Heart left ventricle (tissue), 16 donors: ENCODE measurements around the gene ATXN7L1. TPM values are rescaled to one million over a fixed set of nuclear protein-coding genes. Genes with fewer than 3 reads are reported as not detected.

Experiments
- ATAC-seq, 4 donors: fragments of 200-7000 bp; cut with Tn5 transposase; one replicate each; pipeline ENCODE4 v1.9.1; 2020 to 2022; ENCODE audit warnings: moderate library complexity in 4 of 4, mild to moderate bottlenecking in 3 of 4, moderate number of reproducible peaks in 1 of 4
- DNase-seq, 5 donors: peaks; one replicate each; pipeline ENCODE4 v3.0.0-alpha.2; 2020
- H3K27ac ChIP-seq, 12 donors: fragments of 200-600 bp; sonication (generic) in 4 of 12; one replicate each; pipeline versions ENCODE4 v1.5.0 to v1.8.0; 2016 to 2022; ENCODE audit warnings: mild to moderate bottlenecking in 2 of 12
- H3K27me3 ChIP-seq, 9 donors: fragments of 200-600 bp; sonication (generic) in 2 of 9; one replicate each; pipeline versions ENCODE4 v1.5.1 to v1.8.0; 2016 to 2022; ENCODE audit warnings: mild to moderate bottlenecking in 3 of 9
- H3K36me3 ChIP-seq, 9 donors: fragments of 200-600 bp; sonication (generic) in 2 of 9; one replicate each; pipeline versions ENCODE4 v1.5.0 to v1.8.0; 2018 to 2022; ENCODE audit warnings: mild to moderate bottlenecking in 2 of 9
- H3K4me1 ChIP-seq, 12 donors: fragments of 200-600 bp; sonication (generic) in 4 of 12; one replicate each; pipeline versions ENCODE4 v1.5.0 to v1.8.0; 2016 to 2022; ENCODE audit warnings: mild to moderate bottlenecking in 3 of 12
- H3K4me3 ChIP-seq, 12 donors: fragments of 200-600 bp; sonication (generic) in 4 of 12; one replicate each; pipeline versions ENCODE4 v1.5.0 to v1.8.0; 2017 to 2022; ENCODE audit warnings: mild to moderate bottlenecking in 9 of 12, moderate library complexity in 4 of 12
- H3K9me3 ChIP-seq, 12 donors: fragments of 200-600 bp; sonication (generic) in 4 of 12; one replicate each; pipeline versions ENCODE4 v1.5.0 to v1.8.0; 2016 to 2022; ENCODE audit warnings: mild to moderate bottlenecking in 1 of 12
- CTCF ChIP-seq, 12 donors: fragments of 200-600 bp; sonication (generic) in 4 of 12; IDR thresholded peaks; one replicate each; pipeline versions ENCODE4 v1.5.0 to v1.8.0; 2018 to 2022; ENCODE audit warnings: antibody characterized with exemption in 12 of 12, mild to moderate bottlenecking in 5 of 12
- POLR2A ChIP-seq, 2 donors: fragments of 450-650 bp; IDR thresholded peaks; one replicate each; pipeline ENCODE4 v1.6.1; 2017; ENCODE audit warnings: antibody characterized with exemption in 2 of 2, mild to moderate bottlenecking in 2 of 2, moderate library complexity in 2 of 2
- WGBS, 4 donors: extraction: QIAGEN DNeasy Blood & Tissue Kit in 2 of 4; methylation state at CpG; one replicate each; pipeline versions ENCODE4 v1.1.5 to v1.1.7; 2013 to 2018; 5-methylcytosine and 5-hydroxymethylcytosine counted together
- intact Hi-C, 10 donors: fragments of 100-400 bp; cut with DNase I; formaldehyde crosslinking; loops; one replicate each; pipeline versions ENCODE4 v1.11.1 to v1.14.2; 2022
- polyA plus RNA-seq, 2 donors: library from polyadenylated mRNA; stranded (reverse); fragments of 200-250 nt; gene quantifications; one replicate each; pipeline ENCODE4 v1.2.3, GENCODE V29; 2013
- total RNA-seq, 9 donors: library from RNA; depleted of rRNA in 2 of 9; stranded (reverse); fragments of >200 nt in 2 of 9; fragmentation: NEBNext Ultra II Directional in 3 of 9; extraction: Animal tissue kit (Norgen Biotek cat#: 25700) in 3 of 9; gene quantifications; one replicate each; pipeline versions ENCODE4 v1.1.0 to v1.2.4, GENCODE V29; 2016 to 2023
- donor health status: ischemic (EF 13 %, LVEDD 7.1; RV severe dilation, severe dysfunction).
- donor health status: healthy with polysubstance abuse.
- donor health status: DM: no; HTN: yes; CAD: no.
- donor health status: DM: no; HTN: no; CAD: no.
- donor health status: ischemic (EF 25% LVEDD 6.9; RV normal size, moderate dysfunction).
- donor health status: ischemic (EF 25% LVEDD 5.7; RV mildly dilated, moderate dysfunction).
- donor health status: healthy.
- donor health status: DM: yes; HTN: yes; CAD: no.
- donor health status: ischemic (EF 35%, LVEDD 5.7; RV mildly dilated, moderate dysfunction).
- donor health status: nonischemic (EF 11% LVEDD 7.7; RV severe dilation, severe dysfunction).
- donor health status: DM: yes; HTN: yes; CAD: no.
- donor health status: PGD.
- donor health status: ischemic (EF 29% LVEDD 5.4; RV normal size, mild dysfunction).
- donor health status: nonischemic (EF 23%, LVEDD 6.1; RV moderate dilation, normal function).

Gene ATXN7L1
- total and polyA plus RNA-seq, 11 donors, result 2.0 to 10.6 (median 3.6) TPM

GRCh38 chr7:105816266-105816843, 60.0 kb downstream of the ATXN7L1 start:
- no peak for TF ChIP-seq CTCF (IDR thresholded peaks at IDR 0.05)

GRCh38 chr7:105815576-105815975, 60.8 kb downstream of the ATXN7L1 start:
- no peak overlapping the region for H3K4me3 ChIP-seq
- no peak for TF ChIP-seq POLR2A (IDR thresholded peaks at IDR 0.05)
- TF ChIP-seq CTCF (IDR thresholded peaks at IDR 0.05), result no peak
- ATAC-seq (peak in 1 of 4 donors; percentile 18), DNase-seq (no peak)
- H3K27ac ChIP-seq, result no peak overlapping the region
- no peaks in the 10 kb centered on the region for H3K36me3 ChIP-seq
- intact Hi-C loops, result no loop called here
- H3K4me1 ChIP-seq, result peaks cover 0 to 19% (median 0%) of the 10 kb centered on the region in 12 donors
- no peaks in the 10 kb centered on the region for H3K27me3 ChIP-seq
- no peaks in the 10 kb centered on the region for H3K9me3 ChIP-seq
- WGBS, 4 donors, result 54 to 65% (median 60%) methylated on average over 6 of the region's 6 CpGs

More at GRCh38 chr7:105816266-105816843, 60.0 kb downstream of the ATXN7L1 start:
- Histone ChIP-seq H3K36me3 (no peaks in the 10 kb centered on the region), H3K9me3 (no peaks in the 10 kb centered on the region), H3K4me3 (no peak overlapping the region), H3K4me1 (peaks cover 0 to 19% (median 0%) of the 10 kb centered on the region in 12 donors), H3K27ac (no peak overlapping the region), H3K27me3 (no peaks in the 10 kb centered on the region)
- DNase-seq, result no peak
- no peak for ATAC-seq
- intact Hi-C loops, result no loop called here
- WGBS, 4 donors, result 80 to 83% (median 81%) methylated on average over 5 of the region's 5 CpGs

- Histone ChIP-seq H3K4me1 (peaks cover 0 to 27% (median 0%) of the 10 kb centered on the region in 12 donors), H3K27ac (no peak overlapping the region), H3K9me3 (no peaks in the 10 kb centered on the region), H3K4me3 (no peak overlapping the region), H3K27me3 (no peaks in the 10 kb centered on the region), H3K36me3 (no peaks in the 10 kb centered on the region)
- intact Hi-C loops, result no loop called here
- DNase-seq (no peak), ATAC-seq (no peak)
- TF ChIP-seq POLR2A (IDR thresholded peaks at IDR 0.05), result no peak
- TF ChIP-seq CTCF (IDR thresholded peaks at IDR 0.05), result no peak
Observed at GRCh38 chr7:105814481-105814880, 61.9 kb downstream of the ATXN7L1 start.

- DNase-seq, result no peak
- ATAC-seq, result peak in 2 of 4 donors; percentile 12 to 19
- intact Hi-C loops, result no loop called here
Observed at GRCh38 chr7:105811189-105811847, 65.1 kb downstream of the ATXN7L1 start.

More at GRCh38 chr7:105811189-105811847, 65.1 kb downstream of the ATXN7L1 start:
- no peaks in the 10 kb centered on the region for H3K27me3 ChIP-seq
- no peak for TF ChIP-seq CTCF (IDR thresholded peaks at IDR 0.05)
- TF ChIP-seq POLR2A (IDR thresholded peaks at IDR 0.05), result no peak
- no peaks in the 10 kb centered on the region for H3K9me3 ChIP-seq
- no peak overlapping the region for H3K4me3 ChIP-seq
- H3K27ac ChIP-seq, result peak overlapping the region in 1 of 12 donors; percentile 76
- H3K36me3 ChIP-seq, result no peaks in the 10 kb centered on the region
- peaks cover 0 to 53% (median 1%) of the 10 kb centered on the region in 12 donors for H3K4me1 ChIP-seq
- WGBS, 4 donors, result 88 to 96% (median 91%) methylated on average over 6 of the region's 6 CpGs
